K562 (cell line): ENCODE data around the gene TBCC. TPM values are rescaled to one million over a fixed set of nuclear protein-coding genes. Genes with fewer than 3 reads are reported as not detected.

Source experiments
- ATAC-seq: fragments of 200-7000 bp; cut with Tn5 transposase; 3 replicates; pipeline ENCODE4 v1.9.1; 2020; ENCODE audit warnings: moderate library complexity
- BruUV-seq: library from RNA; stranded (reverse); fragments of 400-500 nt; replicated peaks from 2 replicates; lab custom pipeline; 2021; lab: Mats Ljungman, UMichigan
- CTCF ChIA-PET: fragments of 300-600 bp; formaldehyde crosslinking; extraction: SDS; loops from one replicate; lab custom pipeline; 2021; ENCODE audit warnings: low intra/inter-chr PET ratio; lab: Yijun Ruan, JAX
- POLR2A ChIA-PET: fragments of 300-600, 350-650 bp; sonication (Branson Sonifier 250); formaldehyde crosslinking; extraction: SDS; loops from one replicate; lab custom pipeline; 2021; ENCODE audit warnings: antibody characterized with exemption, inconsistent platforms; lab: Yijun Ruan, JAX
- DNase-seq, 4 experiments: peaks; one replicate each; pipeline versions ENCODE4 v3.0.0 to v3.0.0-alpha.2; 2011 to 2018; ENCODE audit warnings: low spot score in 3 of 4, mixed read lengths in 3 of 4; ENCODE audit errors: extremely low read depth in 1 of 4
- FAIRE-seq: peaks from 2 replicates; lab custom pipeline; 2011; peaks lifted over from hg19 to GRCh38; lab: Jason Lieb, UNC
- H2AFZ ChIP-seq: 2 replicates; pipeline ENCODE4 v1.6.0; 2011; ENCODE audit warnings: low read depth, low read length, control low read depth, inconsistent platforms
- H3K27ac ChIP-seq: fragments of 200-600 bp; 3 replicates; pipeline ENCODE4 v1.8.0; 2011; ENCODE audit warnings: low read depth, mild to moderate bottlenecking, control low read depth, inconsistent platforms, low read length, moderate library complexity, mixed read lengths; ENCODE audit errors: extremely low read depth
- H3K27me3 ChIP-seq, 2 experiments: fragments of 300-600 bp in 1 of 2; 2 replicates in 1 of 2; 3 replicates in 1 of 2; pipeline versions ENCODE4 v1.6.0 to v1.8.0; 2011; ENCODE audit warnings: inconsistent platforms in 2 of 2, low read length in 2 of 2, mild to moderate bottlenecking in 1 of 2, mixed read lengths in 1 of 2, moderate library complexity in 1 of 2; ENCODE audit not compliant: control insufficient read depth in 2 of 2, insufficient read depth in 2 of 2
- H3K36me3 ChIP-seq: fragments of 300-600 bp; 3 replicates; pipeline ENCODE4 v1.8.0; 2011; ENCODE audit warnings: mild to moderate bottlenecking, low read length, inconsistent platforms; ENCODE audit not compliant: control insufficient read depth, insufficient read depth
- H3K4me1 ChIP-seq, 2 experiments: fragments of 200-600 bp in 1 of 2; replicated peaks in 1 of 2; 2 replicates in 1 of 2; 3 replicates in 1 of 2; pipeline versions ENCODE4 v1.5.1 to v1.8.0; 2011; ENCODE audit warnings: inconsistent platforms in 2 of 2, low read length in 2 of 2, mild to moderate bottlenecking in 1 of 2, mixed read lengths in 1 of 2, moderate library complexity in 1 of 2; ENCODE audit not compliant: control insufficient read depth in 2 of 2, insufficient read depth in 2 of 2
- H3K4me2 ChIP-seq: 2 replicates; pipeline ENCODE4 v1.6.1; 2011; ENCODE audit warnings: low read length, control low read depth, inconsistent platforms, mixed read lengths; ENCODE audit not compliant: insufficient read depth
- H3K4me3 ChIP-seq: fragments of 200-600 bp; sonication (generic), shearing (Covaris generic); 2 replicates; pipeline ENCODE4 v1.5.1; 2016; ENCODE audit warnings: control low read depth, inconsistent platforms
- H3K79me2 ChIP-seq: fragments of 200-600 bp; 3 replicates; pipeline ENCODE4 v1.8.0; 2011; ENCODE audit warnings: low read length, inconsistent platforms; ENCODE audit not compliant: control insufficient read depth, insufficient read depth
- H3K9ac ChIP-seq, 2 experiments: 2 replicates each; pipeline versions ENCODE4 v1.6.0 to v1.6.1; 2011; ENCODE audit warnings: low read depth in 2 of 2, low read length in 2 of 2, control low read depth in 1 of 2, inconsistent platforms in 1 of 2, mild to moderate bottlenecking in 1 of 2, mixed read lengths in 1 of 2; ENCODE audit not compliant: insufficient read depth in 1 of 2
- H3K9me1 ChIP-seq: one replicate; pipeline ENCODE4 v1.6.0; 2011; ENCODE audit warnings: inconsistent platforms, mild to moderate bottlenecking, low read length, moderate library complexity; ENCODE audit not compliant: control insufficient read depth, insufficient read depth
- H3K9me3 ChIP-seq: replicated peaks from 2 replicates; pipeline ENCODE4 v1.5.1; 2011; ENCODE audit warnings: low read depth, low read length, inconsistent platforms; ENCODE audit not compliant: control insufficient read depth, insufficient read depth
- H4K20me1 ChIP-seq: replicated peaks from 2 replicates; pipeline ENCODE4 v1.6.1; 2011; ENCODE audit warnings: low read length, inconsistent platforms, mixed read lengths; ENCODE audit not compliant: control insufficient read depth, insufficient read depth
- BRD4 ChIP-seq: fragments of 200-600 bp; sonication (generic); IDR thresholded peaks from 2 replicates; pipeline ENCODE4 v1.6.1; 2017; ENCODE audit warnings: inconsistent platforms
- CCAR2 ChIP-seq: fragments of 200-400 bp; formaldehyde crosslinking; IDR thresholded peaks from 2 replicates; pipeline ENCODE4 v1.6.1; 2017; ENCODE audit warnings: mild to moderate bottlenecking, low read depth, low read length
- GATAD2B ChIP-seq: fragments of 450-650 bp; IDR thresholded peaks from 2 replicates; pipeline ENCODE4 v1.6.1; 2017; ENCODE audit warnings: mild to moderate bottlenecking, borderline replicate concordance
- JUND ChIP-seq, 2 experiments: IDR thresholded peaks; 2 replicates in 1 of 2; 3 replicates in 1 of 2; pipeline ENCODE4 v1.6.1; 2011; ENCODE audit warnings: borderline replicate concordance in 2 of 2, low read depth in 2 of 2, low read length in 2 of 2, improper control_type of control experiment in 1 of 2, missing biosample characterization in 1 of 2, missing genetic modification characterization in 1 of 2, missing genetic modification reagents in 1 of 2
- POLR2AphosphoS5 ChIP-seq: IDR thresholded peaks from 2 replicates; pipeline ENCODE4 v1.6.1; 2011; ENCODE audit warnings: mild to moderate bottlenecking, low read depth, low read length, moderate library complexity; ENCODE audit not compliant: control insufficient read depth, insufficient read depth
- PREB ChIP-seq: sonication (generic); formaldehyde crosslinking; IDR thresholded peaks from 2 replicates; pipeline ENCODE4 v1.8.1; 2023; ENCODE audit warnings: mild to moderate bottlenecking, missing genetic modification reagents
- ZBTB2 ChIP-seq: fragments of 450-650 bp; IDR thresholded peaks from 2 replicates; pipeline ENCODE4 v1.6.1; 2016; ENCODE audit warnings: antibody characterized with exemption
- ZHX1 ChIP-seq: fragments of 150-350 bp; conservative IDR thresholded peaks from 2 replicates; pipeline ENCODE4 v1.6.1; 2014; ENCODE audit warnings: low read length
- ZNF316 ChIP-seq: fragments of 450-650 bp; IDR thresholded peaks from 2 replicates; pipeline ENCODE4 v1.6.1; 2016
- ZNF695 ChIP-seq: fragments of 450-650 bp; formaldehyde crosslinking; IDR thresholded peaks from 2 replicates; pipeline ENCODE4 v1.4.0; 2020; ENCODE audit warnings: mild to moderate bottlenecking, moderate library complexity
- WGBS: fragments of 100-300 bp; shearing (Covaris generic); methylation state at CpG from one replicate; pipeline ENCODE4 v1.1.6; 2016; ENCODE audit warnings: low coverage, mixed read lengths; ENCODE audit not compliant: insufficient coverage; ENCODE audit errors: missing lambda C conversion rate; 5-methylcytosine and 5-hydroxymethylcytosine counted together
- in situ Hi-C: fragments of 300-500 bp; cut with MboI; formaldehyde crosslinking; loops from 4 replicates; pipeline ENCODE4 v1.15.0; 2018; ENCODE audit warnings: inconsistent platforms, mixed read lengths
- intact Hi-C: fragments of 100-400 bp; cut with micrococcal nuclease; formaldehyde crosslinking; loops from 2 replicates; pipeline ENCODE4 v1.14.2; 2022
- polyA plus RNA-seq, 8 experiments: library from polyadenylated mRNA; depleted of rRNA in 4 of 8; stranded (reverse) in 5 of 8; unstranded in 3 of 8; fragments of >200 nt; fragmentation: Nextera tagmentation in 2 of 8; fragmentation: Illumina TruSeq in 1 of 8; extraction: Ambion mirVana in 2 of 8; extraction: Trizol in 1 of 8; gene quantifications; 2 replicates each; pipeline versions ENCODE4 v1.2.1 to v1.2.3, GENCODE V29; 2011 to 2014; ENCODE audit warnings: inconsistent platforms in 1 of 8, missing spikeins in 1 of 8
- total RNA-seq, 7 experiments: library from RNA; depleted of rRNA in 6 of 7; stranded (reverse); fragments of >200 nt in 6 of 7; fragmentation: Illumina TruSeq in 2 of 7; extraction: Trizol in 2 of 7; gene quantifications; 2 replicates each; pipeline versions ENCODE4 v1.2.1 to v1.2.3, GENCODE V29; 2011 to 2021; ENCODE audit warnings: low replicate concordance in 1 of 7
- TF ChIP-seq, protein P1 (sequence below): sonication (generic); formaldehyde crosslinking; IDR thresholded peaks from 2 replicates; pipeline ENCODE4 v1.8.0; 2023; ENCODE audit warnings: mild to moderate bottlenecking, missing genetic modification reagents

The TBCC gene
- total and polyA plus RNA-seq, 9 of the 15 experiments (the other 6 are each of a cell fraction or from before 2014, with no cell fraction given), result 2.8 to 34.1 (median 23.3) TPM

DNA sequence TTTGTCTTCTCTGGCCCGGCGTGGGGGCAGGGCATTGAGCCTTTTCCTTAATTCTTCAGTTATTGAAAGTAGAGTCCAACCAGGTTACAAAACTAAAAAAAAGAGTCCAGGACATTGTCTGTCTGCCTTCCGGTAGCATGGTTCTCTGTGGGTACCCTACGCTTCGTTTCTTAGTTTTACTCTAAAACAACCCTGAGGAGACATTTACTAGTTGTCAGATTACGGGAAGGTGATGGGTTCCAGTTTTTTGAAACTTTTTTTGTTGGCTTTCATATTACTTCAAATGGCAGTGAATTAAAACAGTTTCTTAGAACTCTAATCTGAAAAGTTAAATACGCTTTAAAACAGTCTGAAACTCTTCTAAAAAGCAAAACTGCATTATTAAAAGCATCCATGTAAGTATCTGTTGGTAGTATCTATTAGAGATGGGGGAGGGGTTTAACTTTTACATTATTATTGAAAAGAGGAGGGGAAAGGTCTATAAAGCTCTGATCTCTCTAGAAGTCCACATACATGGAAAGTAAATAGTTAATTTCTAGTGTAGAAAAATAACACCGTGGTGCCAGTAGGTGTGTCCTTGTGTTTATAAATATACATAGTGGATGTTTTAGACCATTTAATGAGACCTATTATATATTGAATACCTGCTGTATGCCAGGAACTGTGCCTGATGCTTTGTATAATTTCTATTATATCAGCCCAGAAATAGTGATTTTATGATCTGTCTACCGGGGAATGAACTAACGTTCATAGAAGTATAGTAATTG lies 38.2 kb upstream of the TBCC start:
- Histone ChIP-seq H3K9me1 (no peaks in the 10 kb centered on the region), H2AFZ (peak overlapping the region; percentile 68), H3K4me1 (peaks cover 31 to 45% of the 10 kb centered on the region in 2 experiments), H3K4me2 (peak overlapping the region; percentile 80), H3K4me3 (peak overlapping the region; percentile 77), H3K27ac (peak overlapping the region; percentile 91), H3K79me2 (peaks cover 79% of the 10 kb centered on the region), H3K27me3 (no peaks in the 10 kb centered on the region), H3K9me3 (no peaks in the 10 kb centered on the region), H3K36me3 (peaks cover 4% of the 10 kb centered on the region; the same call in 1 of the 3 replicates), H4K20me1 (no peaks in the 10 kb centered on the region), H3K9ac (peak overlapping the region; percentile 95 to 99)
- ATAC-seq (no peak), DNase-seq (peak in 1 of 4 experiments; percentile 10), FAIRE-seq (no peak)
- ChIA-PET POLR2A (interaction anchor here (0.6 to 8.5 kb wide), 21 partner anchors 10 to 723 kb away, joined by 3 to 73 read pairs (median 4); partner anchors contain the start of genes RPL7L1, TBCC and UBR2), CTCF (no interaction called here)
- 3% methylated on average over 10 of the region's 10 CpGs for WGBS
- in situ Hi-C loops, result no loop called here
- TSS peak; percentile 54 for BruUV-seq
- intact Hi-C loops, result no loop called here
- TF ChIP-seq, protein P1, sequence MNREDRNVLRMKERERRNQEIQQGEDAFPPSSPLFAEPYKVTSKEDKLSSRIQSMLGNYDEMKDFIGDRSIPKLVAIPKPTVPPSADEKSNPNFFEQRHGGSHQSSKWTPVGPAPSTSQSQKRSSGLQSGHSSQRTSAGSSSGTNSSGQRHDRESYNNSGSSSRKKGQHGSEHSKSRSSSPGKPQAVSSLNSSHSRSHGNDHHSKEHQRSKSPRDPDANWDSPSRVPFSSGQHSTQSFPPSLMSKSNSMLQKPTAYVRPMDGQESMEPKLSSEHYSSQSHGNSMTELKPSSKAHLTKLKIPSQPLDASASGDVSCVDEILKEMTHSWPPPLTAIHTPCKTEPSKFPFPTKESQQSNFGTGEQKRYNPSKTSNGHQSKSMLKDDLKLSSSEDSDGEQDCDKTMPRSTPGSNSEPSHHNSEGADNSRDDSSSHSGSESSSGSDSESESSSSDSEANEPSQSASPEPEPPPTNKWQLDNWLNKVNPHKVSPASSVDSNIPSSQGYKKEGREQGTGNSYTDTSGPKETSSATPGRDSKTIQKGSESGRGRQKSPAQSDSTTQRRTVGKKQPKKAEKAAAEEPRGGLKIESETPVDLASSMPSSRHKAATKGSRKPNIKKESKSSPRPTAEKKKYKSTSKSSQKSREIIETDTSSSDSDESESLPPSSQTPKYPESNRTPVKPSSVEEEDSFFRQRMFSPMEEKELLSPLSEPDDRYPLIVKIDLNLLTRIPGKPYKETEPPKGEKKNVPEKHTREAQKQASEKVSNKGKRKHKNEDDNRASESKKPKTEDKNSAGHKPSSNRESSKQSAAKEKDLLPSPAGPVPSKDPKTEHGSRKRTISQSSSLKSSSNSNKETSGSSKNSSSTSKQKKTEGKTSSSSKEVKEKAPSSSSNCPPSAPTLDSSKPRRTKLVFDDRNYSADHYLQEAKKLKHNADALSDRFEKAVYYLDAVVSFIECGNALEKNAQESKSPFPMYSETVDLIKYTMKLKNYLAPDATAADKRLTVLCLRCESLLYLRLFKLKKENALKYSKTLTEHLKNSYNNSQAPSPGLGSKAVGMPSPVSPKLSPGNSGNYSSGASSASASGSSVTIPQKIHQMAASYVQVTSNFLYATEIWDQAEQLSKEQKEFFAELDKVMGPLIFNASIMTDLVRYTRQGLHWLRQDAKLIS, result no peak
- TF ChIP-seq POLR2AphosphoS5 (no peak), GATAD2B (no peak), CCAR2 (no peak), ZBTB2 (no peak), BRD4 (no peak), ZHX1 (no peak), ZNF695 (no peak), PREB (CRISPR knock-in tag) (0 out of 2 replicates have a peak, but pooled peaks have one; percentile 82), JUND (IDR thresholded peaks at IDR 0.05; ENCODE audit: borderline replicate concordance, low read depth, low read length) (no peak), JUND (tag; IDR thresholded peaks at IDR 0.05; ENCODE audit: borderline replicate concordance, low read depth, low read length) (no peak), ZNF316 (no peak)
